ENCODE data around the gene ADAMTS16.

Gene ADAMTS16

GRCh38 chr5:5200133-5200532 lies 60.0 kb downstream of the ADAMTS16 start:
- Histone ChIP-seq H3K4me3 (ENCODE audit: low read depth, low read length, poor library complexity, severe bottlenecking) (no peak overlapping the region), H3K4me1 (ENCODE audit: insufficient read depth, low read length, severe bottlenecking) (no peaks in the 10 kb centered on the region), H3K9me3 (ENCODE audit: low read length) (no peaks in the 10 kb centered on the region), H3K79me2 (ENCODE audit: insufficient read depth, low read length) (no peaks in the 10 kb centered on the region), H3K9ac (ENCODE audit: low read length) (no peak overlapping the region), H4K20me1 (ENCODE audit: insufficient read depth, low read length) (no peaks in the 10 kb centered on the region), H3K4me2 (ENCODE audit: low read length) (no peak overlapping the region), H3K27ac (ENCODE audit: low read depth, low read length, poor library complexity, severe bottlenecking) (no peak overlapping the region), H3K9me2 (ENCODE audit: low read depth, low read length) (no peaks in the 10 kb centered on the region), H3K36me3 (ENCODE audit: insufficient read depth, low read length) (no peaks in the 10 kb centered on the region), H2AFZ (ENCODE audit: low read length) (no peak overlapping the region), H3K27me3 (ENCODE audit: insufficient read depth, low read length) (no peaks in the 10 kb centered on the region), H3F3A (ENCODE audit: insufficient read depth, low read length) (no peaks in the 10 kb centered on the region)
- TF ChIP-seq EZH2 (IDR thresholded peaks at IDR 0.05; ENCODE audit: borderline replicate concordance, low read length) (no peak), CTCF (IDR thresholded peaks at IDR 0.05; ENCODE audit: low read length) (no peak)

- Histone ChIP-seq H3K27ac (ENCODE audit: low read depth, low read length, poor library complexity, severe bottlenecking) (no peak overlapping the region), H3K79me2 (ENCODE audit: insufficient read depth, low read length) (no peaks in the 10 kb centered on the region), H3K4me1 (ENCODE audit: insufficient read depth, low read length, severe bottlenecking) (no peaks in the 10 kb centered on the region)
Observed at GRCh38 chr5:5202321-5202720, 62.2 kb downstream of the ADAMTS16 start.

GRCh38 chr5:5203451-5203850 lies 63.3 kb downstream of the ADAMTS16 start:
- Histone ChIP-seq H3F3A (ENCODE audit: insufficient read depth, low read length) (no peaks in the 10 kb centered on the region), H4K20me1 (ENCODE audit: insufficient read depth, low read length) (no peaks in the 10 kb centered on the region), H3K4me2 (ENCODE audit: low read length) (no peak overlapping the region), H3K9me3 (ENCODE audit: low read length) (no peaks in the 10 kb centered on the region), H3K4me1 (ENCODE audit: insufficient read depth, low read length, severe bottlenecking) (no peaks in the 10 kb centered on the region), H3K27me3 (ENCODE audit: insufficient read depth, low read length) (no peaks in the 10 kb centered on the region), H3K9me2 (ENCODE audit: low read depth, low read length) (no peaks in the 10 kb centered on the region), H3K27ac (ENCODE audit: low read depth, low read length, poor library complexity, severe bottlenecking) (no peak overlapping the region), H3K4me3 (ENCODE audit: low read depth, low read length, poor library complexity, severe bottlenecking) (no peak overlapping the region), H3K9ac (ENCODE audit: low read length) (no peak overlapping the region), H2AFZ (ENCODE audit: low read length) (no peak overlapping the region), H3K79me2 (ENCODE audit: insufficient read depth, low read length) (no peaks in the 10 kb centered on the region), H3K36me3 (ENCODE audit: insufficient read depth, low read length) (no peaks in the 10 kb centered on the region)
- TF ChIP-seq CTCF (IDR thresholded peaks at IDR 0.05; ENCODE audit: low read length), result no peak
- no peak for TF ChIP-seq EZH2 (IDR thresholded peaks at IDR 0.05; ENCODE audit: borderline replicate concordance, low read length)

More at GRCh38 chr5:5202321-5202720, 62.2 kb downstream of the ADAMTS16 start:
- H3K4me2 ChIP-seq (ENCODE audit: low read length), result no peak overlapping the region
- no peaks in the 10 kb centered on the region for H3K9me2 ChIP-seq (ENCODE audit: low read depth, low read length)
- no peaks in the 10 kb centered on the region for H3F3A ChIP-seq (ENCODE audit: insufficient read depth, low read length)
- H3K4me3 ChIP-seq (ENCODE audit: low read depth, low read length, poor library complexity, severe bottlenecking), result no peak overlapping the region
- no peaks in the 10 kb centered on the region for H3K27me3 ChIP-seq (ENCODE audit: insufficient read depth, low read length)
- H3K9me3 ChIP-seq (ENCODE audit: low read length), result no peaks in the 10 kb centered on the region
- H2AFZ ChIP-seq (ENCODE audit: low read length), result no peak overlapping the region
- TF ChIP-seq EZH2 (IDR thresholded peaks at IDR 0.05; ENCODE audit: borderline replicate concordance, low read length) (no peak), CTCF (IDR thresholded peaks at IDR 0.05; ENCODE audit: low read length) (no peak)
- no peaks in the 10 kb centered on the region for H3K36me3 ChIP-seq (ENCODE audit: insufficient read depth, low read length)
- no peaks in the 10 kb centered on the region for H4K20me1 ChIP-seq (ENCODE audit: insufficient read depth, low read length)
- H3K9ac ChIP-seq (ENCODE audit: low read length), result no peak overlapping the region
